Activated CD4-positive, alpha-beta memory T cell treated with anti-CD3 and anti-CD28 coated beads, Interleukin-2, amount 10 ng/mL, durations not matched to agents 7 days and 5 days (primary cell): ENCODE results near the gene QPCTL. TPM values are rescaled to one million over a fixed set of nuclear protein-coding genes. Genes with fewer than 3 reads are reported as not detected.

Experiments used
- CTCF ChIA-PET: fragments of 350-600 bp; sonication (Branson Sonifier 250); formaldehyde crosslinking; loops from one replicate; lab custom pipeline; 2021; ENCODE audit warnings: antibody characterized with exemption, inconsistent platforms; lab: Charles Lee
- POLR2A ChIA-PET: fragments of 350-600 bp; sonication (Branson Sonifier 250); formaldehyde crosslinking; loops from one replicate; lab custom pipeline; 2021; ENCODE audit warnings: antibody characterized with exemption; lab: Charles Lee
- DNase-seq: peaks from one replicate; pipeline ENCODE4 v3.0.0-alpha.2; 2020
- H3K27ac Mint-ChIP-seq: one replicate; pipeline ENCODE4 v1.8.0; 2021; ENCODE audit warnings: mild to moderate bottlenecking, mixed read lengths
- H3K27me3 Mint-ChIP-seq: one replicate; pipeline ENCODE4 v1.8.0; 2021; ENCODE audit warnings: mixed read lengths
- H3K36me3 Mint-ChIP-seq: one replicate; pipeline ENCODE4 v1.8.0; 2021; ENCODE audit warnings: low read depth, mixed read lengths
- H3K4me1 Mint-ChIP-seq: one replicate; pipeline ENCODE4 v1.8.0; 2021; ENCODE audit warnings: mixed read lengths
- H3K4me3 Mint-ChIP-seq: one replicate; pipeline ENCODE4 v1.8.0; 2021; ENCODE audit warnings: mild to moderate bottlenecking, mixed read lengths
- H3K9me3 Mint-ChIP-seq: one replicate; pipeline ENCODE4 v1.8.0; 2021; ENCODE audit warnings: mixed read lengths
- total RNA-seq, 2 experiments: library from RNA; stranded (reverse); gene quantifications; one replicate each; pipeline ENCODE4 v1.2.3, GENCODE V29; 2021

QPCTL gene
- total RNA-seq, 2 experiments from 2014 or later, result 9.1 to 11.9 TPM

- no peak overlapping the region for H3K4me3 Mint-ChIP-seq
- H3K27me3 Mint-ChIP-seq, result peaks cover 12% of the 10 kb centered on the region
- H3K36me3 Mint-ChIP-seq, result no peaks in the 10 kb centered on the region
- CTCF ChIA-PET, result no interaction called here
- no peak overlapping the region for H3K27ac Mint-ChIP-seq
- H3K9me3 Mint-ChIP-seq, result no peaks in the 10 kb centered on the region
- no peak for DNase-seq
- POLR2A ChIA-PET, result no interaction called here
- H3K4me1 Mint-ChIP-seq, result peaks cover 5% of the 10 kb centered on the region
Measured at GRCh38 chr19:45659096-45659729, 33.3 kb upstream of the QPCTL start.

DNA sequence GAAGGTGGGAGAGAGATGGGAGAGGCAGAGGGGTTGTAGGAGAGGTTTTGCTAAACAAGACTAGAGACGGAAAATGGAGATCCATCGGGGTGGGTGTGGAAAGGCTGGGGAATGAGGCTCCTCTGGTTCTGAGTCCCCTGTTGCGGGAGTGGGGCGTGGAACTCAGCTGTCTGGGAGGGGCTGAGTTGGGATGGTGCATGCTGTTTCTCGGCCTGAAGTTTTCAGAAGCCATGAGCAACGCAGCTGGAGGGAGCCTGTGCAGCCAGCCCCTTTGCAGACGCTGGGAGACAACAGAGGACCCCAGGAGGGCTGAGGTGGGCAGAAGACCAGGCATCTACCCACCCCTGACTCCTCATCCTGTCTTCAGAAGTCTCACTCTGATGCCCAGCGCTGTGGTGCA lies 31.8 kb upstream of the QPCTL start:
- POLR2A ChIA-PET, result no interaction called here

DNA sequence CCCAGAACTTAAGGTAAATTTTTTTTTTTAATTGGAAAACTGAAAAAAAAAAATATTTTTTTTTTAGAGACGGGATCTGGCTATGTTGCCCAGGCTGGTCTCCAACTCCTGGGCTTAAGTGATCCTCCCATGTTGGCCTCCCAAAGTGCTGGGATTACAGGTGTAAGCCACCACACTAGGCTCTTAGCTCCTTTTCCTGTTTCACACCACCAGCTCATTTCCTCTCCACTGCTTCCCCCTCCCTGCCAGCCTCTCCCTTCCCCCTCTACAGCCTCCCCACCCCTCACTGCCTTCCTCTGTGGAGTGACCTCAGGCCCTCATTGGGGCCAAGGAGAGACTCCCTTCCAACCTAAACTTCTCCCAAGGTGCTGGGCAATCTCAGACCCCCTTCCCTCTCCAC lies 28.7 kb upstream of the QPCTL start:
- POLR2A ChIA-PET, result no interaction called here
- H3K9me3 Mint-ChIP-seq, result no peaks in the 10 kb centered on the region
- no peaks in the 10 kb centered on the region for H3K36me3 Mint-ChIP-seq
- no peak overlapping the region for H3K27ac Mint-ChIP-seq
- H3K4me1 Mint-ChIP-seq, result peaks cover 25% of the 10 kb centered on the region
- H3K4me3 Mint-ChIP-seq, result no peak overlapping the region
- no peak for DNase-seq
- CTCF ChIA-PET, result no interaction called here
- H3K27me3 Mint-ChIP-seq, result peaks cover 19% of the 10 kb centered on the region

More for the DNA sequence above, 31.8 kb upstream of the QPCTL start:
- Mint-ChIP-seq H3K4me1 (peaks cover 10% of the 10 kb centered on the region), H3K4me3 (no peak overlapping the region), H3K27ac (no peak overlapping the region), H3K9me3 (no peaks in the 10 kb centered on the region), H3K36me3 (no peaks in the 10 kb centered on the region), H3K27me3 (peaks cover 16% of the 10 kb centered on the region)
- CTCF ChIA-PET, result no interaction called here
- DNase-seq, result no peak

DNA sequence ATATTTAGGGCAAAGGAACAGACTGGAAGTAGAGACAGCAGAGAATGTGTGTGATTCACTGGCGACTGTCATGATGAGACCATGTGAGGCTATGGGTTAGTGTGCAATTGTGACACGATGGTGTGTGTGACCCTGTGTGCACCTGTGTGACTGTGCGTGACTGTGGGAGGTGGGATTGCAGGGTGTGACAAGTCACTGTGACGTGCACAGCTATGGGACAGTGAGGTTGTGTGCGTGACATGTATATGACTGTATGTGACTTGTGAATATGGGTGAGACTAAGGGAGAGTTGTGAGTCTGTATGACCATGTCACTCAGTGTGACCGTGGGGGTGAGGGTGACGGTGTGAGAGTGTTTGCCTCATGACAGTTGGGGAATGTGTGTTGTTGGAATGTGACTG lies 27.9 kb upstream of the QPCTL start:
- CTCF ChIA-PET, result interaction anchor here (1.6 kb wide), 1 partner anchor 14 kb away, joined by 6 read pairs; no protein-coding TSS in a partner anchor
- Mint-ChIP-seq H3K4me1 (peaks cover 32% of the 10 kb centered on the region), H3K27me3 (peaks cover 22% of the 10 kb centered on the region), H3K36me3 (no peaks in the 10 kb centered on the region), H3K27ac (no peak overlapping the region), H3K4me3 (no peak overlapping the region), H3K9me3 (no peaks in the 10 kb centered on the region)
- no peak for DNase-seq
- POLR2A ChIA-PET, result no interaction called here

DNA sequence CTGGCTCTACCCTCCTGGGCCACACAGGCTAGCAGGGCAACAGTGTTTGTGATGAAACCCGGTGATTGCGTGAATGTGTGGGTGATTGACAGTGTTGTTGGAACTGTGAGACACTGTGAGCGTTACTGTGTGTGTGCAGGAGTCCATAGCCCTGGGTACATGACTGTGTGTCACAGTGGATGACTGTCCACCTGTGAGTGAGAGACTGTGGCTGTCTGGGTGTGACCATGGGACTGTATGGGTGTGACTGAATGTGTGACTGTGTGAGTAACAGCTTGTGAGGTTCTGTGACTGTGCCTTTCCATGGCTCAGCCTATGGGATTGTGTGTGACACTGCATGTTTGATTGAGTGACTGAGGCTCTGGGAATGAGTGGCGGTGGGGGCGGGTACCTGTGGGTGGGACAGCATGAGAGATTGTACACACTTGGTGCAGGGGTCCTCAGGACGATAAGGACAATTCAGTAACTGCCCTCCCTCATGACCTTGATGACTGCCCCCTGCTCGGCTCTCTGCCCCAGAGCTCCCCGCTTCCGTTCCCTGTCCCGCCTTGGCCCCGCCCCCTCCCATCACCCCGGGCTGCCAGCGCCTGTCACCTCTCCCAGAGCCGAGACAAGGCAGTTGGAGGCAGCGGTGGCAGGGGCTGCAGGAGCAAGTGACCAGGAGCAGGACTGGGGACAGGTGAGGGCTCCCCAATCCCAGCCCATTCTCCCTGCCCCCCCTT lies 24.7 kb upstream of the QPCTL start, which contains the start of gene GIPR:
GIPR (plus strand) TSS at position 602 of the 722 bp plus-strand sequence. CDS start 1,300 bp downstream, outside the sequence.
- ChIA-PET CTCF (interaction anchor here (0.6 to 2.8 kb wide), 2 partner anchors 26 to 983 kb away, joined by 3 to 10 read pairs; no protein-coding TSS in a partner anchor), POLR2A (interaction anchor here (1.0 to 2.3 kb wide), 2 partner anchors 10 to 22 kb away, joined by 4 to 6 read pairs; no protein-coding TSS in a partner anchor)
- no peaks in the 10 kb centered on the region for H3K9me3 Mint-ChIP-seq

DNA sequence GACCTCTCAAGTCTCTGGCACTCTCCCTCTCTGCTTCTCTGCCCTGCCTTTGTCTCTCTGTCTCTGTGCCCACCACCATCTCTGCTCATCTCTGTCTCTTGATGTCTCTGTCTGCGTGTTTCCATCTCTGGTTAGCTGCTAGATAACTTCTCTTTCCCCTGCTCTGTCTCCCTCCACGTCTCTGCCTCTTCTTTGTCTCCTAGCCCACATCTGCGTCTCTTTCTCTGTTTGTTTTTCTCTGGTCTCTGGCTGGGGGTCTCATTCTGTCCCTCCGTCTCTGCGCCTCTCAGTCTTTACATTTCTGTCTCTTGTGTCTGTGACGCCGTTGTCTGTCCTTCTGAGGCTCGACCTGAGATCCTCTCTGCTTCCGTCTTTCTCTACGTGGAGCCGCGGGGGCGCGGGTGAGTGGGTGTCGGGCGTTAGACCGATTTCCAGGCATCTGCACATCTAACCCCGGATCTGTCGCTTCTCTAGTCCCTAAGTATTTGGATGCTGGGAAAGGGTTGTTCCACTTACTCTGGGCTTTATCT lies 24.1 kb upstream of the QPCTL start:
- H3K27ac Mint-ChIP-seq, result peak overlapping the region; percentile 17
- peaks cover 47% of the 10 kb centered on the region for H3K4me1 Mint-ChIP-seq
- ChIA-PET CTCF (interaction anchor here (0.6 to 2.8 kb wide), 3 partner anchors 9 to 983 kb away, joined by 3 to 10 read pairs (median 3); no protein-coding TSS in a partner anchor), POLR2A (interaction anchor here (1.0 to 3.0 kb wide), 4 partner anchors 9 to 23 kb away, joined by 3 to 9 read pairs (median 5); no protein-coding TSS in a partner anchor)
- peak overlapping the region; percentile 81 for H3K4me3 Mint-ChIP-seq
- peak; percentile 35 for DNase-seq
- peaks cover 28% of the 10 kb centered on the region for H3K27me3 Mint-ChIP-seq
- no peaks in the 10 kb centered on the region for H3K9me3 Mint-ChIP-seq
- H3K36me3 Mint-ChIP-seq, result no peaks in the 10 kb centered on the region

More for the DNA sequence above, 24.7 kb upstream of the QPCTL start, which contains the start of gene GIPR:
- peaks cover 47% of the 10 kb centered on the region for H3K4me1 Mint-ChIP-seq
- peak within 1 kb of the TSS; percentile 56 for H3K27ac Mint-ChIP-seq
- peak; percentile 75 for DNase-seq
- peaks cover 27% of the 10 kb centered on the region for H3K27me3 Mint-ChIP-seq
- no peaks in the 10 kb centered on the region for H3K36me3 Mint-ChIP-seq
- H3K4me3 Mint-ChIP-seq, result peak within 1 kb of the TSS; percentile 81

DNA sequence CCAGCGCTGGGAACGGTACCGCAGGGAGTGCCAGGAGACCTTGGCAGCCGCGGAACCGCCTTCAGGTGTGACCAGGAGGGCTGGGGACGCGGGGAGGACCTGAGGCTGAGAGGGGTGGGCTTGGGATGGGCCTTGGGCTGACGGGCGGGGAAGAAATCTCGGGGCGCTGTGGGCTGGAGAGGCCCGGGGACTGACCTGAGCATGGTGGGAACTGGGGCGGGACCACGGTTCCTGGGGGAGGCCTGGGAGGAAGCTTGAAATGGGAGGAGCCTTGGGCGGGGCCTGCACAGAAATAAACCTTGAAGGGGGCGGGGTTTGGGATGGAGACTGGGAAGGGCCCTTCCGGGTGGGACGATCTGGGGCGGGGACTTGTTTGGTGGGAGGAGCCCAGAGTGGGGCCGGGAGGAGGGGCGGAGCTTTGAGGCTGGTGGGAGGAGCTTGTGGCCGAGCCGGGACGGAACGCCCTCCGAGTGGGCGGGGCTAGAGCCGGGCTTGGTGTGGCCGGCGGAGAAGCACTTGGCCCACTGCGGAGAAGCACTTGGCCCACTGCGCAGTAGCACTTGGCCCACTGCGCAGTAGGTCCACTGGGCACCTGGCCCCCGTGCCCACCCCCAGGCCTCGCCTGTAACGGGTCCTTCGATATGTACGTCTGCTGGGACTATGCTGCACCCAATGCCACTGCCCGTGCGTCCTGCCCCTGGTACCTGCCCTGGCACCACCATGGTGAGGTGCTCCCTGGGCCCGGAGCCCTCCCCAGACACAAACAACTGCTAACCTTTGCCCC lies 21.6 kb upstream of the QPCTL start:
- DNase-seq, result peak; percentile 80
- POLR2A ChIA-PET, result interaction anchor here (0.9 to 3.0 kb wide), 3 partner anchors 10 to 21 kb away, joined by 3 to 9 read pairs (median 4); partner anchors contain the start of genes QPCTL and SNRPD2
- peaks cover 37% of the 10 kb centered on the region for H3K4me1 Mint-ChIP-seq
- H3K9me3 Mint-ChIP-seq, result no peaks in the 10 kb centered on the region
- peak overlapping the region; percentile 35 for H3K4me3 Mint-ChIP-seq
- H3K36me3 Mint-ChIP-seq, result no peaks in the 10 kb centered on the region
- H3K27ac Mint-ChIP-seq, result no peak overlapping the region
- peaks cover 24% of the 10 kb centered on the region for H3K27me3 Mint-ChIP-seq
- CTCF ChIA-PET, result interaction anchor here (1.0 to 2.7 kb wide), 4 partner anchors 10 to 192 kb away, joined by 3 to 8 read pairs (median 4); partner anchors contain the start of gene SIX5

DNA sequence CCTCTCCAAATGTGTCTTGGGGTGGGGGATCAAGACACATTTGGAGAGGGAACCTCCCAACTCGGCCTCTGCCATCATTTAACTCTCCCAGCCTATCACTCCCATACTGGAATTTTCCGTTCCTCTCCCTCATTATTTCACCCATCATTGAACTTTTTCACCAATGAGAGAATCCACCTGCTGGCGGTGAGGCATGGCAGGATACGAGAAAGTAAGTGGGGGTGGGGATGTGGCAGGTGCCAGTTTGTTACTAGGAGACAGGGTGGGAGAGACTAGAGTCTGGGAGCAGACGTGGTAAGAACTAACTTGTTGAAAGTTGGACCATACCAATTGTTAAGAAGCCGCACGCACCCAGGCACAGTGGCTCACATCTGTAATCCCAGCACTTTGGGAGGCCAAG lies 17.5 kb upstream of the QPCTL start:
- CTCF ChIA-PET, result interaction anchor here (8.5 kb wide), 1 partner anchor 16 kb away, joined by 106 read pairs; the partner anchor contains the start of genes QPCTL and SNRPD2
- H3K36me3 Mint-ChIP-seq, result no peaks in the 10 kb centered on the region
- no peak overlapping the region for H3K4me3 Mint-ChIP-seq
- no peak overlapping the region for H3K27ac Mint-ChIP-seq
- H3K9me3 Mint-ChIP-seq, result no peaks in the 10 kb centered on the region
- POLR2A ChIA-PET, result interaction anchor here (0.7 kb wide), 1 partner anchor 17 kb away, joined by 4 read pairs; no protein-coding TSS in a partner anchor
- peaks cover 26% of the 10 kb centered on the region for H3K4me1 Mint-ChIP-seq
- DNase-seq, result no peak
- peaks cover 18% of the 10 kb centered on the region for H3K27me3 Mint-ChIP-seq

GRCh38 chr19:45676851-45677263 lies 15.6 kb upstream of the QPCTL start:
- CTCF ChIA-PET, result interaction anchor here (1.1 to 8.5 kb wide), 7 partner anchors 8 to 192 kb away, joined by 3 to 106 read pairs (median 4); partner anchors contain the start of genes QPCTL and SNRPD2
- Mint-ChIP-seq H3K27me3 (peaks cover 11% of the 10 kb centered on the region), H3K9me3 (no peaks in the 10 kb centered on the region), H3K27ac (no peak overlapping the region), H3K4me1 (peaks cover 22% of the 10 kb centered on the region), H3K36me3 (no peaks in the 10 kb centered on the region), H3K4me3 (peak overlapping the region; percentile 43)
- peak; percentile 45 for DNase-seq
- POLR2A ChIA-PET, result interaction anchor here (0.8 to 3.0 kb wide), 7 partner anchors 9 to 46 kb away, joined by 3 to 12 read pairs (median 4); partner anchors contain the start of genes GIPR, QPCTL and SNRPD2

DNA sequence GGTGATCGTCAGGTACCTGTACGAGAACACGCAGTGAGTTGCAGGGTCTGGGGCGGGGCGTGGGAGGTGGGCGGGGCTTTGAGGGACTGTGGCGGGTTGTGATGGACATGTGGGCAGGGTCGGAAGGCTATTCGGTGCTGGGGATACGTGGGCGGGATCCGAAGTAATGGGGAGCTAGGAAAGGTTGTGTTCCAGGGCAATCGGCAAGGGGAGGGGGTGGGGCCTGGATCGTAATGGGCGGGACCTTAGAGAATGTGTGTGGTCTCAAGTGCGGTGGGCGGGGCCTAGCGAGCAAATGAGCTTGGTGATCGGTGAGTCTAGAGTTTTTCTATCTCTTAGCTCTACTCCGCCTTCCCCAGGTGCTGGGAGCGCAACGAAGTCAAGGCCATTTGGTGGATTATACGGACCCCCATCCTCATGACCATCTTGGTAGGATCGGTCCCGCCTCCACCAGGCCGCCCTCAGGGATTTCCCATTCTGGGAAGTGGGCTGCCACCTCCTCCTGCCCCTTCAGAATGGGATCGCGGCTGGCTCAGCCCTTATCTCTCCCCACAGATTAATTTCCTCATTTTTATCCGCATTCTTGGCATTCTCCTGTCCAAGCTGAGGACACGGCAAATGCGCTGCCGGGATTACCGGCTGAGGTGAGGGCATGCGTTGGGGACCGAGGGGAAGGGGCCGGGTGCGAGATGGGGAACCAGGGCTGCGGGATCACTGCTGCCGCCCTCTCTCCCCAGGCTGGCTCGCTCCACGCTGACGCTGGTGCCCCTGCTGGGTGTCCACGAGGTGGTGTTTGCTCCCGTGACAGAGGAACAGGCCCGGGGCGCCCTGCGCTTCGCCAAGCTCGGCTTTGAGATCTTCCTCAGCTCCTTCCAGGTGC lies 14.9 kb upstream of the QPCTL start:
- Mint-ChIP-seq H3K27ac (peak overlapping the region; percentile 8), H3K4me3 (peak overlapping the region; percentile 68), H3K27me3 (peaks cover 11% of the 10 kb centered on the region), H3K4me1 (peaks cover 25% of the 10 kb centered on the region), H3K36me3 (no peaks in the 10 kb centered on the region), H3K9me3 (no peaks in the 10 kb centered on the region)
- ChIA-PET POLR2A (interaction anchor here (0.7 to 3.0 kb wide), 8 partner anchors 9 to 47 kb away, joined by 3 to 12 read pairs (median 4); partner anchors contain the start of genes GIPR, QPCTL and SNRPD2), CTCF (interaction anchor here (0.7 to 8.5 kb wide), 11 partner anchors 8 to 199 kb away, joined by 3 to 106 read pairs (median 4); partner anchors contain the start of genes QPCTL and SNRPD2)
- peak; percentile 86 for DNase-seq
